Ishikawa (cell line): ENCODE results near the gene CLRN2.

Experiments
- CEBPB ChIP-seq: IDR thresholded peaks from 2 replicates; pipeline ENCODE4 v1.6.1; 2012
- CREB1 ChIP-seq: IDR thresholded peaks from 2 replicates; pipeline ENCODE4 v1.6.1; 2012; ENCODE audit warnings: low read depth
- EGR1 ChIP-seq: IDR thresholded peaks from 2 replicates; pipeline ENCODE4 v1.6.1; 2012
- EP300 ChIP-seq: IDR thresholded peaks from 2 replicates; pipeline ENCODE4 v1.6.1; 2012; ENCODE audit warnings: borderline replicate concordance
- FOXM1 ChIP-seq: IDR thresholded peaks from 2 replicates; pipeline ENCODE4 v1.6.1; 2012; ENCODE audit warnings: low read depth, borderline replicate concordance
- MAX ChIP-seq: IDR thresholded peaks from 2 replicates; pipeline ENCODE4 v1.6.1; 2012
- NFIC ChIP-seq: IDR thresholded peaks from 2 replicates; pipeline ENCODE4 v1.6.1; 2012
- RAD21 ChIP-seq: IDR thresholded peaks from 2 replicates; pipeline ENCODE4 v1.6.1; 2012; ENCODE audit warnings: low read depth
- REST ChIP-seq: IDR thresholded peaks from 2 replicates; pipeline ENCODE4 v1.6.1; 2012; ENCODE audit warnings: low read depth, mild to moderate bottlenecking
- TAF1 ChIP-seq: IDR thresholded peaks from 2 replicates; pipeline ENCODE4 v1.6.1; 2012; ENCODE audit warnings: low read depth, mild to moderate bottlenecking
- TCF12 ChIP-seq: IDR thresholded peaks from 2 replicates; pipeline ENCODE4 v1.6.1; 2012; ENCODE audit warnings: low read depth
- TEAD4 ChIP-seq: IDR thresholded peaks from 2 replicates; pipeline ENCODE4 v1.6.1; 2012
- USF1 ChIP-seq: IDR thresholded peaks from 2 replicates; pipeline ENCODE4 v1.6.1; 2012
- YY1 ChIP-seq: IDR thresholded peaks from 2 replicates; pipeline ENCODE4 v1.6.1; 2012; ENCODE audit warnings: low read depth
- ZBTB7A ChIP-seq: IDR thresholded peaks from 2 replicates; pipeline ENCODE4 v1.6.1; 2012; ENCODE audit warnings: low read depth

CLRN2 gene

GRCh38 chr4:17500574-17500973, 14.4 kb upstream of the CLRN2 start:
- no peak for TF ChIP-seq REST
- TF ChIP-seq ZBTB7A, result no peak
- TF ChIP-seq EGR1, result no peak
- no peak for TF ChIP-seq NFIC
- no peak for TF ChIP-seq YY1
- no peak for TF ChIP-seq RAD21
- TF ChIP-seq CEBPB, result no peak

- TF ChIP-seq ZBTB7A, result no peak
- no peak for TF ChIP-seq CEBPB
- no peak for TF ChIP-seq CREB1
- no peak for TF ChIP-seq REST
- no peak for TF ChIP-seq TCF12
- TF ChIP-seq RAD21, result no peak
- no peak for TF ChIP-seq TAF1
- no peak for TF ChIP-seq USF1
- TF ChIP-seq EP300, result no peak
- no peak for TF ChIP-seq FOXM1
- no peak for TF ChIP-seq EGR1
- TF ChIP-seq YY1, result no peak
- TF ChIP-seq MAX, result no peak
- no peak for TF ChIP-seq NFIC
- no peak for TF ChIP-seq TEAD4
These were observed 12.2 kb upstream of the CLRN2 start for GRCh38 chr4:17502756-17503155.

GRCh38 chr4:17504081-17504480, 10.9 kb upstream of the CLRN2 start:
- TF ChIP-seq EGR1 (no peak), FOXM1 (no peak), ZBTB7A (no peak), USF1 (no peak), MAX (no peak), YY1 (no peak), CEBPB (no peak), TEAD4 (no peak), NFIC (no peak), CREB1 (no peak), TCF12 (no peak), RAD21 (no peak), EP300 (no peak)

- no peak for TF ChIP-seq TCF12
- no peak for TF ChIP-seq EGR1
- TF ChIP-seq EP300, result no peak
These were observed 4.4 kb upstream of the CLRN2 start for GRCh38 chr4:17510582-17510981.

GRCh38 chr4:17511051-17511450, 3.9 kb upstream of the CLRN2 start:
- TF ChIP-seq TEAD4, result no peak
- no peak for TF ChIP-seq EP300
- no peak for TF ChIP-seq CEBPB
- TF ChIP-seq ZBTB7A, result no peak
- no peak for TF ChIP-seq YY1

- TF ChIP-seq MAX, result peak; percentile 81
- TF ChIP-seq TEAD4, result no peak
- TF ChIP-seq ZBTB7A, result peak; percentile 7; the same call in 1 of the 2 replicates
- TF ChIP-seq USF1, result 0 out of 2 replicates have a peak, but pooled peaks have one; percentile 9
These were observed 3.4 kb upstream of the CLRN2 start for GRCh38 chr4:17511509-17511949.
